Stimulated activated CD4-positive, alpha-beta T cell treated with anti-CD3 and anti-CD28 coated beads, Interleukin-4, amount 100 ng/mL, for 1 hour (primary cell): ENCODE measurements around the gene DIAPH2.

Experiments
- DNase-seq: peaks from one replicate; pipeline ENCODE4 v3.0.0-alpha.2; 2020

DIAPH2 gene

DNA sequence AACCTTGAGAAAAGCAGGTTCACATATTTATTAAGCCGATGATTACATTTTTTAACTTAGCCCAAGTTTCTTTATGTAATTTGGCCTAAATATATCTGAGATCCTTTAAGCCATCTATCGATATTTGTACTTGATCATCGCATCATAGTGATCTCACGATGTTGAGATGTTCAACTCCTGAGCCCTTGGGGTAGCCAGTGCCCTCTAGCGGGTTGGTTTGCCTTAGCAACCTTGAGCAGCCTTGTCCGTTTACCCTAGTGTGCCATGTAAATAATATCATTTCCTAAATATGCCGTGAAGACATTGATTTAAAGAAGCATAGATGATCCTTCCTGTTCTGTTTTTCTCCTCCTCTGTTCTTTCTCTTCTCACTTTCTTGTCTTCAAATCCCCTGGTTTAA is 631.3 kb downstream of the DIAPH2 start:
- no peak for DNase-seq

DNA sequence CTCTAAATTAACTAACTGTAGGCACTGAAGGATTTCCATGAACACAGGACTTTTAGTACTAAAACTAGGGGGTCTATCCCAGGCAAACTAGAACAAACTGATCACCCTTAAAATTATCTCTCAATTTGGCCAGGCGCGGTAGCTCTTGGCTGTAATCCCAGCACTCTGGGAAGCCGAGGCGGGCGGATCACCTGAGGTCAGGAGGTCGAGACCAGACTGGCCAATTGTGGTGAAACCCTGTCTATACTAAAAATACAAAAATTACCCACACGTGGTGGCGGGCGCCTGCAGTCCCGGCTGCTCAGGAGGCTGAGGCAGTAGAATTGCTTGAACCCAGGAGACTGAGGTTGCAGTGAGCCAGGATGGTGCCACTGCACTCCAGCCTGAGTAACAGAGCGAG is 635.7 kb downstream of the DIAPH2 start:
- DNase-seq, result no peak

DNA sequence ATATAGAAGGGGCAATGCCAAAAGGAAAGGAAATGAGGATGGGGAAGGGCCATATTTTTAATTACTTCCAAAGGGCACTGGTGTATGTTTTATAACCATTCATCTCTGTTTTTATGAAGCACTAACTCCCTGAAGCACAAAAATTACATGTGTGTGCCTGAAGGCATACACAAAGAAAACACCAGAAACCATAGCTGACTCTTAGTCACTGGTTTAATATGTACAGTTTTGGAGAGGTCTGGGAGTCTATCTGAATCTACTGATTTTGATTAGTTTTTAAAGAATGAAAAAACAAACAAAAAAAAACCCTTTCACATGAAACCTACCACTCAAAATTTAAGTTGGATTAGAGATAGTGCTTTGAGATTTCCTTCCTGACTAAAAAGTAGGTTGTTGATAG is 637.8 kb downstream of the DIAPH2 start:
- DNase-seq, result no peak

DNA sequence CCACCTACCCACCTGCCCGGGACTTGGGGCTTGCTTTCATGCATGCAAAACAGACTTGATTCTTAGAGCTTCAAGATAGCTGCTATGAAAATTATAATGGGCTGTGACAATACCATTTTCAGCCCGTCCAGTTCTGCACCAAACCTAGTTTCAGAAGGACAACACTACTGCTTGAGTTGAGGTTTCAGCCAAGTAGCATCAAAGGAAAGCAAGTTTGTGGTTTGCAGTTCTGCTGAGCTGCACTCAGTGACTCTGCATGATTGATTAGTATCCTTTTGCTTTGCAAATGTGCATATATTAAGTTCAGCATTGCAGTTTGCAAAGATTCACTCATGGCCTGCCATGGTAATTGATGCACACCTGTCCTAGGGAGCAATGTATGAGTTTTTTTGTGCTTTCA is 641.8 kb downstream of the DIAPH2 start:
- no peak for DNase-seq

DNA sequence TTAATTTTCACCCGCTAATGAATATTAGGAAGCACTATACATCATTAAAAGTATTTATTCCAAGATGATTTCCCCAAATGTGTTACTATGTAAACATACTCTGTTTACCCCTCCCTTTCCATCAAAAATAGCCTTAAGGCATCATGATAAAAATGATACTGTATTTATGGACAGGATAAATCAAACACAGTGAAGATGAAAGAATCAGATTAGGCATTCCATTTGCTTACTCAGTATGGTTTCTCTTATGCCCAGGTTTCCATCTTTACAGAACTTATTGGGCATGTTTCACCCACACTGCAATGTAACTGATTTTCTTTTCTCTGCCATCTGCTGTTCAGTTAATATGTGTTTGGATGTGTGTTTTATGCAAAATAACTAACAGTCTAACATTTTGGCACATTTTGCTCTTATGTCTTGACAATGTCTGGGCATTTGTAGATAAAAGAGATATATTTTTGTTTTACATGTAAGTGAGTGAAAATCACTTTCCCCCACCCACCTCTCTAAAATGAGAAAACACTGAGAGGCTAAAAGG is 644.3 kb downstream of the DIAPH2 start:
- DNase-seq, result no peak

DNA sequence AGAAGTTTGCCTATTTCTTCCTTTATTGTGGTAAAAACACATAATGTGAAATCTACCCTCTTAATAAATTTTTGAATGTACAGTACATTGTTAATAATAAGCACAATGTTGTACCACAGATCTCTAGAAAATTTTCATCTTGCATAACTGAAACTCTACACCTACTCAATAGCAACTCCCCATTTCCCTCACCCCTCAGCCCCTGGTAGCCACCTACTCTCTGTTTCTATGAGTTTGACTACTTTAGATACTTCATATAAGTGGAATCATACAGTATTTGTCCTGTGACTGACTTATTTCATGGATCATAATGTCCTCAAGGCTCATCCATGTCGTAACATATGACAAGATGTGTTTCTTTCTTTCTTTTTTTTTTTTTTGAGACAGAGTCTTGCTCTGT is 645.5 kb downstream of the DIAPH2 start:
- DNase-seq, result no peak

DNA sequence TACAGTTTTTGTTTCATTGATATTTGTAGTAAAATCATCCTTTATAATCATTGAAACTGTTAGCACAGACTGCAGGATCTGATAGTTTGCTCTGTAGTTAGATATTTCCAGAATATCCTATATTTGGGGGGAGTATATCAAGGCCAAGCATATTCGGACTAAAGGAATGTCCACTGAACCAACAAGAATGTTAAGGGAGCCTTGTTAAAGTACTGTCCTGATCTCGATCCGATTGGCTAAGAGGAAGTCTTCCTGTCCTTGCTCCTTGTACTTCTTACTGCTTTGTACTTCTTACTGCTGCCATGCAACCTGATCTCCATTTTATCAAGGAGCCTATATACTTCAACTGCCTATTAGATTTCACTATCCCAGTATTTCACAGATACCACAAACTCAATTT is 648.3 kb downstream of the DIAPH2 start:
- DNase-seq, result no peak

DNA sequence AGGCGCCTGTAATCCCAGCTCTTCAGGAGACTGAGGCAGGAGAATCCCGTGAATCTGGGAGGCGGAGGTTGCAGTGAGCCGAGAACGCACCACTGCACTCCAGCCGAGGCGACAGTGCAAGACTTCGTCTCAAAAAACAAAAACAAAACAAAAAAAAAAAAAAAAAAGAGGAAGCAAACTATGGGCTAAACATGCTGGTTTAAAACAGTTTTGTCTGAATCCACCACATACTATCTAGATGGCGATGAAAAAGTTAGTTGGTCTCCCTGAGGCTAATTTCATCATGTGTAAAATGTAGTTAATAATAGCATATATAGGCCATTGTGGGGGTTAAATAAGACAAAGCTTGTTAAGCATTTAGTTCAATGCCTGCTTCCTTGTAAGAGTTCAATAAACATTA is 650.2 kb downstream of the DIAPH2 start:
- DNase-seq, result no peak

DNA sequence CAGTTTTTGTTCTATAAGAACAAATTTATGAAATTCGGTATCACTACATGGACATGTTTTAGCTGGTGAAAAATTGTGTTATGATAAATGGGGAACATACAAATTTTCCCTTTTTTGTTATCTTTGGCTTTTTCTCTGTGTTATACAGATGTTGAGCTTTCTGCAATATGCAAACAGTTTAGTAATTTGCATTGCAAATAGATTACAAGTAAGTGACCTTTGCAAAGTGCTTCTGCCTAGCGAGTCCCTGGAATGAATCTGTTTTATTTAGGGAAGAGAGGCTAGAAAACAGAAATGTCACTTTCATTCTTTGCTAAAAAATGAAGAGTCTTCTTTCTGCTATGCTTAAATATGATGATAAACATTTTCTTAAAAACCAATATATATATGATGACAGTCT is 660.1 kb downstream of the DIAPH2 start:
- no peak for DNase-seq

DNA sequence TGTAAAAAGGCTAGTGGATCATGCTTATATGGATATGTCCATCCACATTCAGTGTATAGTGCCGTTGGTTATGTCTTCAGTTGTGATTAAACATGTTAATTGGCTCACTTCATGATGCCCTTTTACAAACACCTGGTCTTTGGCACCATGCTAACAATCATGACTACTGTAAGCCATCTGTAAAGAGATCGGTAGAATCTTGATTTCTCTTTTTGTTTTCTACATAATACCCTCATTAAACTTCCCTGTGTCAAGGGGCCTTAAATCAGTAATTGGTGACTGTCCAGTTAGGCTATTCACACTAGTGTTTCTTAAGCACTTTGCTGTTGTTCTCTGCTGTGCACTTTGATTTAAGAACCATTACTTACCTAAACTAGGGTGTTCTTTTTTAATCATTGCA is 674.3 kb downstream of the DIAPH2 start:
- DNase-seq, result no peak

DNA sequence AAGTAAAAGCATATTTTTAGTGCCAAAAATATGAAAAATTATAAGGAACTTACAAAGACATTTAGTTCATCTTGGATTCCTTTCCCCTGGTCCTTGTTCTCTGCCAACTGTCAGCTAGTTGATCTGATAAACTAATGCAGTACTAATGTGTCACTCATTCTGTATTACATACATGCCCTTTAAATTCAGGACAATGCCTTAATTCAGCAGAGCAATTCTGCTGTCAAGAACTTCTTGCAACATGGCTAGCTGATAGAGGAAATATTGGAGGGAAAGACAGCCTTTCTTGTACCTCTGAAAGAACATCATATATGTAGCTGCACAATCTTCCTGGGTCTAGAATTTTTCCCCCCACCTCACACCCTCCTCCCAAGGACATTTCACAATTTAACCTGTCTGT is 679.2 kb downstream of the DIAPH2 start:
- no peak for DNase-seq

DNA sequence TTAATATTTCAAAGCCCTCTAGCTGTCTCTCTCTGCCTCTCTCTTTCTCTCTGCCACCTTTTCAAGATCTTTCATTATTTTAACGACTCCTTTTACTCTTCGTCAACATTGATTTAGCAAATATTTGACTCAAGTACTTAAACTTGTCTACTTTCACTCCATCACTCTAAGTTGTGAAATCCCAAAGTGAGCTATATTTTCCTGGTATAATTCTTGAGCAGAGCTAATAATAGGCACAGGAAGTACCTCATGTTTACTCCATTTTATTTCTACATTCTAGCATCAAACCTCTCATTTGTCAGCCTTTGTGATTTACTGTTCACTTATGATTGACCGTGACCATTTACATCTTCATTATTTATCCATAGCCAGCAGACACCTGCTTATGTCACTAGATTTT is 681.6 kb downstream of the DIAPH2 start:
- DNase-seq, result no peak

DNA sequence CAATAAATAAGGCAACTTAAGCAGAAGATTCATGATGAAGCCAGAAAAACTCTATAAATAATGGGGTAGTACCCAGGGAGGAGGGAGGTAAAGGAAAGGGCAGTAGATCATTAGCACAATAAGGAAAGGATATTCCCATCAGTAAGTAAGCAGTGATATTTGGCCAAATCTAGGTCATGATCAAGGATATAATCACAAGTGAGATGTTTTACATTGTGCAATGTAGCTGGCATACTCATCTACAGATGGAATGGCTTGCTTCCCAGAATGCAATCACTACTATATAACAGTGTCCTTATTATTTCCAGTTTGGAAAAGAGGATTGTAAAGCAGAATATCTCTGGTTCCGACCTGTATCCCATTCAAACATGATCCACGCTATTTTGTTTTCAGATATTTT is 682.5 kb downstream of the DIAPH2 start:
- DNase-seq, result no peak

DNA sequence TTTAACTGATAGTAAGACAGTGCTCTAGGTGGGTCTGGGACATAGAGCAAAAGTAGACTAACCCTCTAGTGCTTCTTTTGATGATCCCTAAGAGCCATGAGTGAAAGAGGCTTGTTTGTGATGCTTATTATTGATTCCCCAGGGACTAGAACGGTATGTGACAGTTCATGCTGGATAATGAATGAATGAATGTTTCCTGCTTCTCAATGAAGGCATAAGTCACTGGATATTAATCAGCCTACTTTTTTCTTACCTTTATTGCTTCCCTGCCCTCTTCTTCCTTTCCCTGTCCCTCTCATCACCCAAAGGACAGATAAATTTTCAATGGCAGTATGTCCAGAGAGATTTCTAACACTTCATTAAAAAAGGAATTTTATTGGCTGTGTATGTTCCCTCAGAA is 685.3 kb downstream of the DIAPH2 start:
- no peak for DNase-seq

DNA sequence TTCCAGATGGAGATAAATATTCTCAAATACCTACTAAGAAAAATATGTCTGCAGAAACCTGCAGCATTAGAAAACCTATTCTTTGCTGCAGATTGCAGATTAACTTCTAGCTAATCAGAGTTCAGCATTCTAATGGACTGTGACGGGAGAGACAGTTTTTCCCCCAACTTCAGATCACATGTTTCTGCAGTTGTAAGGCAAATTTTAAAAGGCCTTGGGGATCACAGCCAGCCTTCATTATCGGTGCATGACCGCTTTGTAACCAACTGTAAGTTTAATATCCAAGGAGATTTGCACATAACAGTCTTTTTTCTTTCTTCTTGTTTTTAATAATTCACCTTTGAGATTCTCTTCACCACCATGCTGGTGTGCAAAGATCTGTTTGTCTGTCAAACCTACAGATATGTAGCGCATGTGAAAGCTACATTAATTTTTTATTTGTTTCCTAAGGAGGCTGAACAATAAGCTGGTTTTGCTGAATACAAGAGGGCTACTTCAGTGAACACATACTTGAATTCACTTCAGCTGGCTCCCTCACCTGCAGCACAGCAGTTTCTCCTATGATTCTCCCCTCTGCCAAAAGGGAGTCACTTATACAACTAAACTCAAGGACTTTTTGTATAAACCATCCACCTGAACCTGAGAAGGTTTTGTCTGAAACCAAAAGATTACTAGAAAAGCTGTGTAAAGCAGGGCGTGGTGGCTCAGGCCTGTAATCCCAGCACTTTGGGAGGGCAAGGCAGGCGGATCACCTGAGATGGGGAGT is 687.5 kb downstream of the DIAPH2 start:
- DNase-seq, result no peak

DNA sequence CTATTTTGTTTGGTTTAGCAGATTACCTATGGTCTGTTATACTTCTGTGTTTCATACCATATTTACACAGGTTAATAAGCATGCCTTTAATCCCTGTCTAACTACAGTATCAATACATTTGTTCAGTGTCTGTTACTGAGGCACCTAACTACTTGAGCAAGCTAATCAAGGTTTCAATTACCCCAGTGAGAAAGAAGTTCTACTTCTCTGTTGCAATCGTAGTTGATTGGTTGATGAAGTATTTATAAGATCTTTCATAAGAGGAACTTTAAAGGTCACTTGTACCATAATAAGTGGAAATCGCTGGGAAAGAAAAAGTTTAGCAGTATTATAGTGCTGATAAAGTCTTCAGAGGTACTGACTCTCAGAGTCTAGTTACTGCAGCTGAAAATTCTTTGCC is 689.6 kb downstream of the DIAPH2 start:
- no peak for DNase-seq

DNA sequence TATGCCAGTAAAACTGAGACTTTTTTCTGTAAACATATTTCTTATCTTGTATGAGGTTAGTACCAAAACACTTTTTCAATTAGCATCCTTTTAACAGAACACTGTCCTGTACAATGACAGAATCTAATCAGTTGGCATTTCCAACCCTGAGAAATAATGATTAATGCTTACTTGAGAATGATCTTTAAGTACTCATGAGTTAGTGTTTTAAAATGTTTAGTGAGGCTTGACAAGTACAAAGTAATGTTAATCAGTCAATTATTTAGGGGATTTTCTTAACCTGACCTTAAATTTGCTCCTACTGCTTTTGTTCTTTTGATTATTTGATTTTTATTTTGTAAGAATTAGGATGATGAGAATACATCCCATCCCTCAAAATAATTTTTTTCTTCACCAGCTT is 695.6 kb downstream of the DIAPH2 start:
- DNase-seq, result no peak

DNA sequence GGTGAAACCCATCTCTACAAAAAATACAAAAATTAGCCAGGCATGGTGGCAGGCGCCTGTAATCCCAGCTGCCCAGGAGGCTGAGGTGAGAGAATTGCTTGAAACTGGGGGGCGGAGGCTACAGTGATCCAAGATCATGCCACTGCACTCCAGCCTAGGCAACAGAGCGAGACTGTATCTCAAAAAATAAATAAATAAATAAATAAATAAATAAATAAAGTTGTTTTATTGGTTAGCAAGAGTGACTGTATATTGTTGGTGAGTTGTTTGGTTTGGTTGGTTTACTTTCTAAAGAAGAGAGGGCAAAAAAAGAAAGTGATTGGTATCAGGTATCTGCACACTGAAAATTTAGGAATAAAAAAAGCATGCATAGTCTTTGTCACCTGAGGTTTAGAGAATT is 700.0 kb downstream of the DIAPH2 start:
- DNase-seq, result no peak

DNA sequence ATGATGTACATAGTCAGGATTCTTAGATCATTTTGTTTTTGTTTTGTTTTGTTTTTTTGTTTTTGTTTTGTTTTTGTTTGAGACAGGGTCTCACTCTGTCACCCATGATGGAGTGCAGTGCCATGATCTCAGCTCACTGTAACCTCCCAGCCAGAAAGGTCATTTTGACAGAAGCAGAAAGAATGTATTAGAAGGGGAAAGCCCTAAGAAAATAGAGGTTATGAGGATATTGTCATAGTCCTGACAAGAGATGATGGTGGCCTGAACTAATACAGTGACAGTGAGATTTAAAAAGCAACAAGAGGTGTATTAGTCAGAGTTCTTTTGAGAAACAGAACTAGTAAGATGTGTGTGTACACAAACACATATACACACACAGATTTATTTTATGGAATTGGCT is 702.4 kb downstream of the DIAPH2 start:
- no peak for DNase-seq

DNA sequence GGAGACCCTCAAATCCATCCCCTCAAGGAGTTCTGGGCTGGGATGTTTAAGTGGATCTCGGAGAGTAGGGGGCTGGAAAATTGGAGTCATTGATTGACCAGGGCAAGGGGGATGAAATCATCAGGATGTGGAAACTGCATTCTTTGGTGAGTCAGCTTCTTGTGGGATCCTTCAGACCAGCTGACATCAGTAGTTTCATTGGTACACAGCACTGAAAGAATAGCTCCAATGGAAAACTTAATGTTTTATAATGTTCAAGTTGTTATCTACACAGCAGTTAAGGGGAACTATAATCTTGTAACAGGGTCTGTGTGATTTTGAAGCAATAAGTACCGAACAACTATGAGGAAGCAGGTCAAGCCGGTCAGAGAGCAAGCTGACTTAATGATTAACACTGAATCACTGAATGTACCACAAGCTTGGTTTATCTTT is 705.1 kb downstream of the DIAPH2 start:
- DNase-seq, result no peak

DNA sequence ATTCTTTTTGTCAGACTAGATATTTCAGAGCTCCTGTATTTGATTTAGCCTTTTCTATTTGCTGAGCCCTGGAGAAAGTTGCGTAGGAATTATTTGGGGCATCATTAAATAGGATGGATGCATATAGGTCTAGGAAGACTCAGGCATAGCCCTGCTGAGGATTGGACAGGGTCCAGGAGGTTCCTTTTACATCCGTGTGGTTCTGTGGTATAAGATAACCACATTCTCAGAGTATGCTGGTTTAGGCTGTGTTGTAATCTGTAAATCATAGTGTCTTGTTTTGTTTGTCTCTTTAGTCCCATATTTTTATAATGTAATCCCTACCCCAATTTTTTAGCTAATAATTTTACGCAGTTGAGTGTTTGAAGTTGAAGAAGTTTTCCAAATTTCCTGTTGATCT is 712.7 kb downstream of the DIAPH2 start:
- DNase-seq, result no peak

DNA sequence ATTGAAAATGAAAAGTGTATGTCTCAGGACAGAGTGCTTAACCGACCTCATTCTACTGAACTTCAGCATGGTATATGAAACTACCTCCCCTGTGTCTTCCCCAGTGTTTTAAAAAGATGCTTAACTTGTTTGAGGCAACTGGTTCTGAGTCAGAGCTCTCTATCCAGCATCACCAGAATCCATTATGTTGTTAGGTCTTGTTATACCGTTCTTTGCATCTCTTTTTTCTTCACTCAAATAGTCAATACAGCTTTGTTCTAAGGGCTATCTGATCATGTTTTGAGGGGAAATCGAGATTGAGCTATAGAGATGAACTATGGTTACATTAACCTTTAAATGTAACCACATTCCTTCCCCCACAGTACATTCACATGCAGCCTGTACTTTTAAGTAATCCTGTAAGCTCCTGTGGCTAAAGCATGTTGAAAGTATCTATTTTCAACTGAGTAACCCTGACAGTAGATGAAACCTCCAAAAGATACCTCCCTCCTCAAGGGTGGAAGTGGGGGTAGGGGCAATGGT is 713.4 kb downstream of the DIAPH2 start:
- no peak for DNase-seq

DNA sequence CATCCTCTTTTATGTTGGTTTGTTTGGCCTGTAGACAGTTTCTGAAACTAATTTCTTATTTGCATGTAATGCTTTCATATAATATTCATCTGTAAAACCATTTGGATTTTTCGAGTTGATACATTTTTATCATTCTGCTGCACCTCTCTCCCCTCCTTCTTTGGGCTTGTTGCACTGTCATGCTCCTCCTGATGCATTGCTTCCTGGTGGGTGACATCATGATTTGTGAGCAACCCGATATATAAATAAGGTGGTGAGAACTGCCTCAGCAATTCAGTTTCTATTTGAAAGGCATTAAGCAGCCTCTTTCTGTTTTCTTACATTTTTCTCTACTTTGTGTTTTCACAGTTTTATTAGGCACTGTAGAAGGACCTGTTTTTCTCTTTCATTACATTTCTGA is 714.8 kb downstream of the DIAPH2 start:
- DNase-seq, result no peak

DNA sequence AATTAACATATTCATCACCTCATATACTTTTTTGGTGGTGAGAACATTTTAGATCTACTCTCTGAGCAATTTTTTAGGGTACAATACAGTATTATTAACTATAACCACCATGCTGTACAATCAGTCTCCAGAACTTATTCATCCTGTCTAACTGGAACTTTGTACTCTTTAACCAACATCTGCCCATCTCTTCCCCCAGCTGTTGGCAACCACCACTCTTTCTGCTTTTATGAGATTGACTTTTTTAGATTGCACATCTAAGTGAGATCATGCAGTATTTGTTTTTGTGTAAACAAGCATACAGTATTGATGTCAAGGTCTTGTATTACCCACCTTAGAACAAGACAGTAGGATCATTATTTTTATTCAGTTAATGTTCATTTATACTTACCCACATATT is 715.9 kb downstream of the DIAPH2 start:
- no peak for DNase-seq

DNA sequence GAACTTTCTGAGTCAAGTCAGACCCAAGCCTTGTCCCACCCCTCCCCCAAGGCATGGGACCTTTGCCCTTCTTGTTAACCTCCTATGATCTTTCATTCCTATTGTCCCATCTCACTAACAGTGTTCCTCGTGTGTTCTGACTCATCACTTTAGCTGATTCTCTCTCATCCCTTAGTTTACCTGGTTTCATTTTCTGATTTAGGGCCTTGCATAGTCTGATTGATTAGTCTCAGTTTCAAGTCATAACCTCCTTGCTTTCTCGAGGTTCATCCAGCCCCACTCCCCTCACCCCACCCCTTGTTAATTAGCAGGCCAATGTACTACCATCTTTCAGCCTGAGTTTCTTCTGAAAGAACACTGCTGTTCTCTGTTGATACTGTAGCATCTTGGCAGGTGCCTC is 716.5 kb downstream of the DIAPH2 start:
- no peak for DNase-seq
